Choroid plexus epithelial cell (primary cell): ENCODE data around the gene TOMM34.

Experiments used
- DNase-seq: peaks from one replicate; pipeline ENCODE4 v3.0.0-alpha.2; 2010; ENCODE audit warnings: low read depth
- H3K4me3 ChIP-seq: 2 replicates; pipeline ENCODE4 v1.5.1; 2011; ENCODE audit warnings: low read depth, mild to moderate bottlenecking, control low read depth, low read length, moderate library complexity
- TF ChIP-seq, protein P1 (sequence below): conservative IDR thresholded peaks from 2 replicates; pipeline ENCODE4 v1.5.1; 2011; ENCODE audit warnings: low read depth, mild to moderate bottlenecking, control low read depth, inconsistent platforms, low read length, moderate library complexity

TOMM34 gene

DNA sequence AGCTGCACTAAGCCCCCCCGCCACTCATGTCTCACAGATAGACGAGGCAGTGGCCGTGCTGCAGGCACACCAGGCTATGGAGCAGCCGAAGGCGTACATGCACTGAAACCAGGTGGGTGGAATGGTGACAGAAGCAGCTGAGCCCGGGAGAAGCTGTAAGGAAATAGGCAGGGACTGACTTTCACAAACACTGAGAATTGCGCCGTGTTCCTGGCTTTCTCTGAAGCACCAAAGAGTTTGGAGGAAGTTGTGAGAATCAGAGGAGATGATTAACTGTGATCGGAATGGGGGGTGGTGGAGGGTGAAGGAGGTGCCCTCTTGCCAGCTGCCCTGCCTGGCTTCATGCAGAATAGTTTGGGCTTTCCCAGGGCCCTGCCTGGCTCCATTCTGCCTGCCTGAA is 21.6 kb downstream of the TOMM34 start:
- H3K4me3 ChIP-seq, result no peak overlapping the region
- TF ChIP-seq, protein P1, sequence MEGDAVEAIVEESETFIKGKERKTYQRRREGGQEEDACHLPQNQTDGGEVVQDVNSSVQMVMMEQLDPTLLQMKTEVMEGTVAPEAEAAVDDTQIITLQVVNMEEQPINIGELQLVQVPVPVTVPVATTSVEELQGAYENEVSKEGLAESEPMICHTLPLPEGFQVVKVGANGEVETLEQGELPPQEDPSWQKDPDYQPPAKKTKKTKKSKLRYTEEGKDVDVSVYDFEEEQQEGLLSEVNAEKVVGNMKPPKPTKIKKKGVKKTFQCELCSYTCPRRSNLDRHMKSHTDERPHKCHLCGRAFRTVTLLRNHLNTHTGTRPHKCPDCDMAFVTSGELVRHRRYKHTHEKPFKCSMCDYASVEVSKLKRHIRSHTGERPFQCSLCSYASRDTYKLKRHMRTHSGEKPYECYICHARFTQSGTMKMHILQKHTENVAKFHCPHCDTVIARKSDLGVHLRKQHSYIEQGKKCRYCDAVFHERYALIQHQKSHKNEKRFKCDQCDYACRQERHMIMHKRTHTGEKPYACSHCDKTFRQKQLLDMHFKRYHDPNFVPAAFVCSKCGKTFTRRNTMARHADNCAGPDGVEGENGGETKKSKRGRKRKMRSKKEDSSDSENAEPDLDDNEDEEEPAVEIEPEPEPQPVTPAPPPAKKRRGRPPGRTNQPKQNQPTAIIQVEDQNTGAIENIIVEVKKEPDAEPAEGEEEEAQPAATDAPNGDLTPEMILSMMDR, result no peak
- no peak for DNase-seq

DNA sequence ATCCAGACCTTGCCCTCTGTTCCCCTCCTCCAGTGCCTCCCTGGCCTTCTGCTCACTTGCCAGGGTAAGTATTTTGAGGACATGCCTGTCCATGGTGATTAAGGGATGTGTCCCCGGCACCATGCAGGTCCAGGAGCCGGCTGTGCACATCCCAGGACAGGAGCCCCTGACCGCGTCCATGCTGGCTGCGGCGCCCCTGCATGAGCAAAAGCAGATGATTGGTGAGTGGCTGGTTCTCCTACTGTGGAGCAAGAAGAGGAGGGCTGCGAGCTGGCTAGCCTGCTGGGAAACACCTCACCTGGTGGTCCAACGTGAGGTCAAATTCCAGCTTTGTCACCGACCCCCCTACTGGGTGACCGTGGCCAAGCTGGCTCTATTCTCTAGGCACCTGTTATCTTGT is 23.7 kb downstream of the TOMM34 start:
- TF ChIP-seq, protein P1, result no peak
- no peak overlapping the region for H3K4me3 ChIP-seq
- no peak for DNase-seq

DNA sequence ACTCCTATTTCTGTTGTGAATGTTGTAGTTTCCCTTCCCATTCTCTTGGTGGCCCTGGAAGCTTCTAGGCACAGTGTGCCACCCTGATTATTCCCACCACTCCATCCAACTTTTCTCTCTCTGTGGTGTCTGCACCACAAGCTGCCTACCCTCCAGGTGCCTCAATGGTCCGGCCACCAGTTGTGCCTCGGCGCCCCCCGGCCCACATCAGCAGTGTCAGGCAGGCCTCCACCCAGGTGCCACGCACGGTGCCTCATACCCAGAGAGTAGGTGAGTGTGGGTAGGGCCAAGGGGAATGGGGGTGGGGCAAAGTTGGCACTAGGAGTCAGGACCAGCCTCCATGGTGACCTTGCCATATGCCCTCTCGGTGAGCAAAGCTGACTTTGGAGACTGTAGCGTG is 27.3 kb downstream of the TOMM34 start:
- H3K4me3 ChIP-seq, result no peak overlapping the region
- DNase-seq, result no peak
- TF ChIP-seq, protein P1, result no peak

DNA sequence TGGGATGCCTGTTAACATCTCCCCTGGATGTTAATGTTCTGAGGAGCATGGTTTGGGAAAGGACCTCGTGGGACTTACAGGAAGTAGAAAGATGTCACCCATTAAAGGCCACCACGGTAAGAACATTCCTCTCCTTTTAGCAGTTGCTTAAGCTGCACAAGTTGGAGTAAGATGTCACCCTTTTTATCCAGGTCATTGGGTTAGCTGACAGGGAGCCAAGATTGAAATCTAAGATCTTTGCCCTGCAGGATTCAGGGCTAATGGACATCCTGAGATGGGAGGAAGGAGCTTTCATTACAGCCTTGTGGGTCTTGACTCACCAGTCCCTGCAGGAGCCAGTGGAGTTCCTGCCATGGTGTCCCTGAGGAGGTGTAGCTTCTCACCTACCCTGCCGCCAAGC is 28.3 kb downstream of the TOMM34 start:
- no peak overlapping the region for H3K4me3 ChIP-seq
- TF ChIP-seq, protein P1, result no peak
- DNase-seq, result no peak

DNA sequence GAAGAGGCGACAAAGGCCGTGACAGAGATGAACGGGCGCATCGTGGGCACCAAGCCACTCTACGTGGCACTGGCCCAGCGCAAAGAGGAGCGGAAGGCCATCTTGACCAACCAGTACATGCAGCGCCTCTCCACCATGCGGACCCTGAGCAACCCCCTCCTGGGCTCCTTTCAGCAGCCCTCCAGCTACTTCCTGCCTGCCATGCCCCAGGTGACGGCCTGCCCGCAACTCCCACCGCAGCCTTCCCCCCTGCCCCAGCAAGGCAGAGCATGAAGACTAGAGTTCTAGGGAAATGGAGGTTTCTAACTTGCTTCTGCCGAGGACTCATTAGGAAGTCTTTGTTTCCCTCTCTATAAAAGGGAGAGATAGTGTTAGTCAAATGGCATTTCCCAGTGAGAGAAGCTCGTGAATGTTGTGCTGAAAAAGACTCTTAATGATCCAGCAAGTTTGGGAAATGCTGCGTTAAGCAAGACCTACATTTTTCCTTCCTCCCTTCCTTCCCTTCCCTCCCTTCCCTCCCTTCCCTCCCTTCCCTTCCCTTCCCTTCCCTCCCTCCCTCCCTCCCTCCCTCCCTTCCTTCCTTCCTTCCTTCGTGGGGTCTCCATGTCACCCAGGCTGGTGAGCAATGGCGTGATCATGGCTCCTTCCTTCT is 29.6 kb downstream of the TOMM34 start:
- no peak for DNase-seq
- TF ChIP-seq, protein P1, result no peak
- no peak overlapping the region for H3K4me3 ChIP-seq

DNA sequence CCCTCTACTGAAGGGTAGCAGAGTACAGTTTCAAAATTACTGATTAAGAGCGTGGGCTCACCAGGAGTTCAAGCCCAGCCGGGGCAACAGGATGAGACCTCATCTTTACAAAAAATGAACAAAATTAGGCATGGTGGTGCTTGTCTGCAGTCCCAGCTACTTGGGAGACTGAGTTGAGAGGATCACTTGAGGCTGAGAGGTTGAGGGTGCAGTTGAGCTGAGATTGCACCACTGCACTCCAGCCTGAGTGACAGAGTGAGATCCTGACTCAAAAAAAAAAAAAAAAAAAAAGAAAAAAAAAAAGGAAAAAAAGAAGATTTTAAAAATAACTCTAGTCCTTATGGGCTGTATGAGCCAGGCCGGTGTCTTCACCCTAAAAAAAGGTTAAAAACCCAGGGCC is 31.6 kb downstream of the TOMM34 start:
- DNase-seq, result no peak
- TF ChIP-seq, protein P1, result no peak

DNA sequence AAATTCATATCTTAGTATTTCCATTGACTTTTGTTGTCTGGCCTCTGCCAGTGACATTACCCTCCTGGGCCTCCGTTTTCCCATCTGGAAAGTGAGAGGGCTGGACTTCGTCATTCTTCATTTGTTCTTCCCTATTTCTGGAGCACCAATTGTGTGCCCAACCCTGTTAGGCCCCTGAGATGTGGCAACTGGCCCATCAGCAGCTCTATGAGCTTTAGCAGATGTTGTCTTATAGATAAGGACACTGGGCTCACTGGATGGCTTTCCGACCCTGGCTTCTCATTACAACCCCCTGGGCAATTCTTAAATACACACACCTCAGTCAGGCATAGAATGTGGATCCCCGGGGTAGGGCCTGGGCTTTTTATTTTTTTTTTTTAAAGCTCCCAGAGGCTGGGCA is 35.7 kb downstream of the TOMM34 start:
- no peak overlapping the region for H3K4me3 ChIP-seq
- TF ChIP-seq, protein P1, result no peak
- DNase-seq, result no peak

More for the DNA sequence above, 31.6 kb downstream of the TOMM34 start:
- H3K4me3 ChIP-seq, result no peak overlapping the region
